DMS 273 (cell line): ENCODE data around the gene ELOVL7.
"Not testable (repeated sequence)": the region's sequence is repeated elsewhere in the genome, so short reads cannot be mapped to it uniquely, and the experiment has no call there.

Experiments
- DNase-seq: peaks from one replicate; lab custom pipeline; 2025; ENCODE audit not compliant: unreplicated experiment; lab: John Stamatoyannopoulos, UW

Gene ELOVL7

DNA sequence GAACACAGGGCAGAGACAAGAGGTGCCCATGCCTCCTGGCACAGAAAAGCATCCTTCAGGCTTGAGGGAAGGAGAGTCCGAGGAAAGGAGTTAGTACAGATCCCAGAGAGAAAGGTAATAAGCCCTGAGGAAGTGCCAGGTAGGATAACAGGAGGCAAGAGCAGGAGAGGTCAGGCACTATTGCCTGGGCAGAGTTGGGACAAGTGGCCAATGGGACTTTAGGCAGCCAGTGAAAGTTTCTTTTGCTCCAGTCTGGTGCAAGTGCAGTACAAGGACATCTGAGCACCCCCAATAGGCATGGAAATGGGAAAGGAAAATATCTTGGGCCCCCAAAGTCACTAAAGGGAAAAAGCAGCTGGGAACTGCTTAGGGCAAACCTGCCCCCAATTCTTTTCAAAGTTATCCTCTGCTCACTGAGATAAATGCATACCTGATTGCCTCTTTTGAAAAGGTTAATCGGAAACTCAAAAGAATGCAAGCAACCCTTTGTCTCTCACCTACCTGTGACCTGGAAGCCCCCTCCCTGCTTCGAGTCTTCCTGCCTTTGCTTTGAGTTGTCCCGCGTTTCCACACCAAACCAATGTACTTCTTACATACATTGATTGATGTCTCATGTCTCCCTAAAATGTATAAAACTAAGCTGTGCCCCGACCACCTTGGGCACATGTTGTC is 46.5 kb downstream of the ELOVL7 start:
- no peak for DNase-seq

DNA sequence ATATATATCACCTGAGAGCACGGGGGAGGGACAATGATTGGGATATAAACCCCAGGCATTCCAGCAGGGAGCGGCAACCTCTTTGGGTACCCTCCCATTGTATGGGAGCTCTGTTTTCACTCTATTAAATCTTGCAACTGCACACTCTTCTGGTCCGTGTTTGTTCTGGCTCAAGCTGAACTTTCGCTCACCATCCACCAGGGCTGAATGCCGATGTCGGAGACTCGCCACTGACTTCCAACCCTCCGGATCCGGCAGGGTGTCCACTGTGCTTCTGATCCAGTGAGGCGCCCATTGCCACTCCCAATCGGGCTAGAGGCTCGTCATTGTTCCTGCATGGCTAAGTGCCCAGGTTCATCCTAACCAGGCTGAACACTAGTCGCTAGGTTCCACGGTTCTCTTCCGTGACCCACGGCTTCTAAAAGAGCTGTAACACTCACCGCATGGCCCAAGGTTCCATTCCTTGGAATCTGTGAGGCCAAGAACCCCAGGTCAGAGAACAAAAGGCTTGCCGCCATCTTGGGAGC is 48.6 kb downstream of the ELOVL7 start:
- not testable (repeated sequence) for DNase-seq

DNA sequence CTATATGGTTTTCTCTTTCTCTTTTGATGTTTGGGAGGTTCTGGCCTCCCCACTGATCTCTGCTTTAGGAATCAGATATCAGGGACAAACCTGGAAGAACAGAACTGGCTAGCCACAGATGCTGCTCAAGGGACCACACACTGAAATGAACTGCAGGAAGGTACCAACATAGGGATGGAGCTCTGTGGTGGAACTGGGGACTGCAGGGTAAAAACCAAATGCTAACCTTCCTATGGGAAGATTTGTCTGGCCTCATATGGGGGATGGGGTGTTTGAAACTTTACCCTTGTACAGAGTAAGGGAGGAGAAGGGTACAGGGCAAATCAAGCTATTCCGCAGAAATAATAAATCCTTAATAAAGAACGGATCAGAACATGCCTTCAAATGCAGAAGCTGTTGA is 49.4 kb downstream of the ELOVL7 start:
- peak; percentile 2 for DNase-seq

DNA sequence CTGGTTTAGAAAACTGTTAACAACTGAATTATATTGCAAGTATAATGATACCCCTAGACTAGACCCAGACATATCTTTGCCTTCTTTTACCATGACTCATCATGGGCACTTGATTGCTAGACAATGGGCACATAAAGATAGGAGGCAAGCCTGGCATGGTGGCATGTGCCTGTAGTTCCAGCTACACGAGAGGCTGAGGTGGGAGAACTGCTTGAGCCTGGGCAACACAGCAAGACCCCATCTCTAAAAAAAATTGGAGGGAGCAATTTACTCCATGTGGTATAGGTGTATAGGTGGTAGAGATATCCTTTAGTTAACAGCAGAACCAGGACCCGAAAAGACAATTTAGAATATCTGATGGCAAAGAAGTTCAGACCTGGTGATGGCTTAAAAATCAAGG is 51.6 kb downstream of the ELOVL7 start:
- DNase-seq, result no peak

DNA sequence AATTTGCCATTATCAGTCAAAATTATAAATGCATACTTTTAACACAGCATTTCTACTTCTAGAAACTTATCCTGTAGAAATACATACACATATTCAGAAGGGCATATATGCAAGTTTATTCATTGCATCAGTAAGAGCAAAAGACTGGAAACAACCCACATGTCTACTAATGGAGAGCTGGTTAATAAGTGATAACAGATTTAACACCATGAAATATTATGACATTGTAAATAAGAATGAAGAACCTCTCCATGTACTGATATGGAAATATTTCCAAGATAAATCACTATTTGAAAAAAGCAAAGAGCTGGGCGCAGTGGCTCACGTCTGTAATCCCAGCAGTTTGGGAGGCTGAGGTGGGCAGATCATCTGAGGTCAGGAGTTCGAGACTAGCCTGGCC is 54.5 kb downstream of the ELOVL7 start:
- no peak for DNase-seq

DNA sequence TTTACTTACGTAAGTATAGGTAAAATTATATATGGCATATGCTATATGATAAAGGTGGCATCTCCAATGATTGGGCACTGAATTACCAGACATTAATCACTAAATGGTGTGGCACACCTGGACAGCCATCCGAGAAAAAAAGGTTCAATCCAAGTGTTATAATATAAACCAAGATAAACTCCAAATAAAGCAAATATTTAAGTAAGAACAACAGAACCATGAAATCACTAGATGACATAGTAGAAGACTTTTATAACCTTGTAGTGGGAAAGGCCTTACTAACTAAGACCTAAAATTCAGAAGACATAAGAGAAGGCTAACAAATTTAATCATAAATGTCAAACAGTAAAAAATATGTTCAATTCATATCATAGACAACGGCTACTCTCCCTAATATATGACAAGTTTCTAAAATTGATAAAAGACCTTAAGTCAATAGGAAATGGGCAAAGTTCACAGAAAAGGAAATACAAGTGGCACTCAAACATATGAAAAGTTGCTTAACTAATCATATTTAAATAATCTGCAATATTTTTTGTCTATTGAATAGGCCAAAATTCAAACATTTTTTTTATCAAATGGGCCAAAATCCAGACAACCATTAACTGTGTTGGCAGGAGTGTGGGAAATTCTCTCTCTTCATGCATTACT is 55.1 kb downstream of the ELOVL7 start:
- DNase-seq, result no peak

DNA sequence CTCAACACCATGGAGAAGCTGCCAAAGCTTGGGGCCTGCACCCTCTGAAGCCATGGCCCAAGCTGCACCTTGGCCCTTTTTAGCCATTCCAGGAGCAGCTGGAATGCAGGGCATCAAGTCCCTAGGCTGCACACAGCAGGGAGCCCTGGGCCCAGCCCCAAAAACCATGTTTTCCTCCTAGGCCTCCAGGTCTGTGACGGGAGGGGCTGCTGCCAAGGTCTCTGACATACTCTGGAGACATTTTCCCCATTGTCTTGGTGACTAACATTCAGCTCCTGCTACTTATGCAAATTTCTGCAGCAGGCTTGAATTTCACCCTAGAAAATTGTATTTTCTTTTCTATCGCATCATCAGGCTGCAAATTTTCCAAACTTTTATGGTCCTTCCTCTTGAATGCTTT is 64.6 kb downstream of the ELOVL7 start:
- no peak for DNase-seq

DNA sequence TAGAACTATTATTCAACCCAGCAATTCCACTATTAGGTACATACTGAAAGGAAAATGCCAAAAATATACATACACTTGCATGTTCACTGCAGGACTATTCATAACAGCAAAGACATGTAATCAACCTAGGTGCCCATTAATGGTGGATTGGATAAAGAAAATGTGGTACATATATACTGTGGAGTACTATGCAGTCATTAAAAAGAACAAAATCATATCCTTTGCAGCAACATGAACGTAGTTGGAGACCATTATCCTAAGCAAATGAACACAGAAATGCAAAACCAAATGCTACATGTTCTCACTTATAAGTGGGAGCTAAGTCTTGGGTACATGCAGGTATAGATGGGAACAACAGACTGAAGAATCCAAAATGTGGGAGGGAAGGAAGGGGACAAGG is 67.7 kb downstream of the ELOVL7 start:
- no peak for DNase-seq

DNA sequence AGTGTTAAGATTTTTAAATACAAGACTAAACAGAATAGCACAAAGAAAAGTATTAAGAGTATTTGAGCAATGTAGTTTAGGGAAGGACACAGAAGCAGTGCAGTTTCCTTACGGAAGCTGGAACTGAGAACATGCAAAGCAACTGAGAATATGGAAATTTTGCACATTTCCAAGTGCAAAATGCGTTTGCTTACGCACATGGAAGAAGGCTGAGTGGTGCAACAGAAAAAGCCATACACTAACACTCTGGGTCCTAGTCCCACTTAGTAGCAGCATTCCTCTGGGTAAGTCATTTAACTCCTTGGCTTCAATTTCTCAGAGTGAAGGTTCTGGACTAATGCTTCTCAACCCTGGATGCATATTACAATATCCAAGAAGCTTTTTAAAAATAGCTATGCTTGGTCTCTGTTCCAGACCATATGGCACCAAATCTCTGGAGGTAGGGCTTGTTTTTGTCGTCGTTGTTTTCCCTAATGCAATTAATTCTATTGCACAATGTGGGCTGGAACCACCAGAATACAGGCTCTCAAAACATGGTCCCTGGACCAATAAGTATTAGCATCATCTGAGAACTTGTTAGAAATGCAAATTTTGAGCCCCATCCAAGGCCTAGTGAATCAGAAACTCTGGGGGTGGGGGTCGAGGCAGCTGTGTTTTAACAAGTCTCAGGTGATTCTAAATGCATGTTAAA is 78.9 kb downstream of the ELOVL7 start:
- DNase-seq, result peak; percentile 24

DNA sequence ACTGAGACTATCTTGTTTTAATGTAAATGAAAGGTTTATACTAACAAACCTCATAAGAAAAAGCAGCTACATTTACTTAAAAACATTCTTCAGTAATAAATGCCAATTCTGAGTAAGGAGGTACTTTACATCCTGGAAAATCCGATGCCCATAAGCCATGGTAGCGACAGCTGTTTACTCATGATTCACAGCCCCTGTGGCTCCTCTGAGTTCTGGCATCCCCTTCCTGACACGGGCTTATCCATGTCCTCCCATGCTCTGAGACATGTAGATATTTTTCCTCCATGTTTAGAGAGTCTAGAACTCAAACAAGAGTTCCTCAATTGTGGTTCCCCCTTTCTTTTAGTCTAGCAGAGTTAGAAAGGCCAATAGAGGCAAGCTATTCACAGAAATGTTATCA is 81.0 kb downstream of the ELOVL7 start:
- peak; percentile 42 for DNase-seq

DNA sequence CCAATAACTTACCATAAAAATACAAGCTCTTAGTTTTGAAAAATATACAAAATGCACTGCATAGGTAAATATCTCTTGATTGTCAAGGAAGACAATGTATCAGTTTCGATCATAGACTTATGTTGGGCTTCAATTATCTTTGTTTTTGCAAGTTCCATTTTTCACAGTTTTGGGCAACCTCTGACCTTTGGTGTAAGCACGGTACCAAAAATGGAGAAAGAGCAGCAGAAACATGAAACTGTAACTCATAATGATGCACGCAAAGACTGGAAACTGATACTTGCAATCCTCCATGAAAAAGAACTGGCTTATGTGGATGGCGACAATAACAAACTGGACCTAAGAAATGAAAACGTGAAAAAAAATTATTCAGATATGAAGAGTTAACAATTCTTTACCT is 89.6 kb downstream of the ELOVL7 start:
- DNase-seq, result no peak

DNA sequence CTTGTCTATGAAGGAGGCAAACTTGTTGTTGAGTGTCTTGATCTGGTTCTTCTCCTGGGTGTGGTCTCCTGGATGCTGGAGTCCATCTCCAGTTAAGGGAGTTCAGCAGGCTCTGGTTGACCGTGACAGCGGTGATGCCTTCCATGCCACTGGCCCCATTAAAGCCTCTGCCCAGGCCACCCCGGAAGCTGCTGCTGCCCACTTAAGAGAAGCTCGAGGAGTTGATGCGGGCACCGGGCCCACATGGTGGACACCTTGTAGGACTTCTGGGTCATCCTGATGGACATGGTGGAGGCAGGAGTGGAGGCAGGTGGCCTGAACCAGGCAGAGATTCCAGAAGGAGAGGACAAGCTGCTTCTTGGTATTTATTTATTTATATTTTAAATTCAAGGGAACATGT is 99.4 kb downstream of the ELOVL7 start:
- no peak for DNase-seq

DNA sequence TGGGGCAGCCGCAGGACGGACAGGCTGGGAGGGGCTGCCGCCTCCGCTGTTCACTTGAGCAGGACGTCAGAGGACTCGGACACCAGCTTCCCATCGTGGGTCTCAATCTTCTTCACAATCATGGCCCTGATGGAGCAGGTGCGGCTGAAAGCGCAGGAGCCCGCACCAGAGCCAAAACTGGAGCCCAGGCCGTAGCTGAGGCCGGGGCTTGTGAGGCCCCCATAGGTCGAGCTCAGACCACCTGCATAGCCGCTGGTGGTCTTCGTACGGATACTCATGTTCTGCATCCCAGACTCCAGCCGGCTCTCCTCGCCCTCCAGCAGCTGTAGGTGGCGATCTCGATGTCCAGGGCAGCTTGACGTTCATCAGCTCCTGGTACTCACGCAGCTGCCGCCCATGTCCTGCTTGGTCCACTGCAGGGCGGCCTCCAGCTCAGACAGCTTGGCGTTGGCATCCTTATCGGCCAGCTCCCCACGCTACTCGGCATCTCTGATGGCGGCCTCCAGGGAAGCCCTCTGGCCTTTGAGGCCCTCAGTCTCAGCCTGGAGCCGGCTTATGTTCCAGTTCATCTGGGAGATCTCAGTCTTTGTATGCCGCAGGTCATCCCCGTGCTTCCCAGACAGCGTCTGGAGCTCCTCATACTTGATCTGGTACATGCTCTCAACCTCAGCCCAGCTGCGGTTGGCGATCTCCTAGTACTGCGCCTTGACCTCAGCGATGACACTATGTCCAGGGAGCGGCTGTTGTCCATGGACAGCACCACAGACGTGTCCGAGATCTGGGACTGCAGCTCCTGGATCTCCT is 100.4 kb downstream of the ELOVL7 start:
- DNase-seq, result no peak

DNA sequence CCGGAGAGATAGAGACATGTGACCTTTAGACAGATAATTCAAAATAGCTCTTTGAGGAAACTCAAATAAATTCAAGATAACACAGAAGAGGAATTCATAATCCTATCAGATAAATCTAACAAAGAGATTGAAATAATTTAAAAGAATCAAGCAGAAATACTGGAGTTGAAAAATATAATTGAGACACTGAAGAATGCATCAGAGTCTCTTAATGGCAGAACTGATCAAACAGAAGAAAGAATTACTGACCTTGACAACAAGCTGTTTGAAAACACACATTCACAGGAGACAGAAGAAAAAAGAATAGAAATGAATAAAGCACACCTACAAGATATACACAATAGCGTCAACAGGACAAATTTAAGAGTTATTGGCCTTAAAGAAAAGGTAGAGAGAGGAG is 103.7 kb downstream of the ELOVL7 start:
- no peak for DNase-seq

DNA sequence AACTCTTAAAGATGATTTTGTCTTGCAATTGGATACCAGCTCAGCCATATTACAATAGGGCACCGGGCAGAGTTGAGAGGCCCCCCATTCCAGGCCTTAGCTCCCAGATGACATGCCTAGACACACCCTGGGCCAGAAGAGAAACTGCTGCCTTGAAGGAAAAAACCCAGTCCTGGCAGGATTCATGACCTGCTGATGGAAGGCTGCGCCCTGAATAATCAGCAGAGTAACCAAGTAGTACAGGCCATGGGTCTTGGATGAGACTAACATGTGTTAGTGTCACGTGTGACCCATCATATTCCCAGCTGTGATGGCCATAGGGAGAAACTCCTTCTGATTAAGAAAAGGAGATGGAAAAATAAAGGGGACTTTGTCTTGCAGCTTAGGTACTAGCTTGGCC is 105.1 kb downstream of the ELOVL7 start:
- DNase-seq, result no peak

DNA sequence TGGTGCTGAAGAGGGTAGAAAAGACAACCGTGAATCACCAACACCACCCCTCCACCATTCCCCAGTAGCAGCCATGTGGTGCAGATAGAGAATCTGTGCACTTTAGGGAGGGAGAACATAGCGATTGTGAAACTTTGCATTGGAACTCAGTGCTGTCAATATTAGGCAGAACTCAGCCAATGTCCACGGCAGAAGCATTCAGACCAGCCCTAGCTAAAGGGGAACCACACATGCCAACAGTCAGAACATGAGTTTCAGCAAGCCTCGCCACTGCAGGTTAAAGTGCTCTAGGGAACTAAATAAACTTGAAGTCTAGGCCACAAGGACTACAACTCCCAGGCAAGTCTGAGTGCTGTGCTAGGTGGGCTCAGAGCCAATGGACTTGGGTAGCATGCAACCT is 105.6 kb downstream of the ELOVL7 start:
- no peak for DNase-seq

DNA sequence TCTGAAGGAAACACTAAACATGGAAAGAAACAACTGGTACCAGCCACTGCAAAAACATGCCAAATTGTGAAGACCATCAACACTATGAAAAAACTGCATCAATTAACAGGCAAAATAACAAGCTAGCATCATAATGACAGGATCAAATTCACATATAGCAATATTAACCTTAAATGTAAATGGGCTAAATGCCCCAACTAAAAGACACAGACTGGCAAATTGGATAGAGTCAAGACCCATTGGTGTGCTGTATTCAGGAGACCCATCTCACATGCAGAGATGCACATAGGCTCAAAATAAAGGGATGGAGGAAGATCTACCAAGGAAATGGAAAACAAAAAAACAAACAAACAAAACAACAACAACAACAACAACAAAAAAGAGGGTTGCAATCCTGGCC is 113.2 kb downstream of the ELOVL7 start:
- DNase-seq, result not testable (repeated sequence)

DNA sequence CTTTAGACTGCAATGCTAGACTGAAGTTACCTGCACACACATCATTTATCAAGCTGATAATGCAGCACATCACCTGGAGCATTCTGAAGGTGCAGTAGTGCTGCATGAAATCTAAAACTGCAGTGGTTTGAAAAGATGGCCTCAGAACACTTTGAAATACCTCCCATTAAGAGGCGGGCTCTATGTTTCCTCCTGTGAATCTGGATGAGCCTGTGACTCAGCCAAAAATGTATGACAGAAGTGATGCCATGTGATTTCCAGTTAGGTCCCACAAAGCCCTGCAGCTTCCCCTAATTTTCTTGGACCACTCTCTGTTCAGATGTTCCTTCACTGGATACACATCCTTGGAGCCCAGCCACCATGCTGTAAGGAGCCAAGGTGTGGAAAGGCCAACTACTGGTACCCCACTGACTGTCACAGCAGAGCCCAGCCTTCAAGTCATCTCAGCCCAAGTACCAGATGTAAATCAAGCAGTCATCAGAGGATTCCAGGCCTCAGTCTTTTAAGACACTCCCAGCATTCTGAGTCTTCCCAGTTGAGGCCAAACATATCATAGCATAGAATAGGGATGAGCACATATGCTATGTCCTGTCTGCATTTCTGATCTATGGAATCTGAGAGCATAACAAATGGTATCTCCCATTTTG is 116.9 kb downstream of the ELOVL7 start:
- no peak for DNase-seq

DNA sequence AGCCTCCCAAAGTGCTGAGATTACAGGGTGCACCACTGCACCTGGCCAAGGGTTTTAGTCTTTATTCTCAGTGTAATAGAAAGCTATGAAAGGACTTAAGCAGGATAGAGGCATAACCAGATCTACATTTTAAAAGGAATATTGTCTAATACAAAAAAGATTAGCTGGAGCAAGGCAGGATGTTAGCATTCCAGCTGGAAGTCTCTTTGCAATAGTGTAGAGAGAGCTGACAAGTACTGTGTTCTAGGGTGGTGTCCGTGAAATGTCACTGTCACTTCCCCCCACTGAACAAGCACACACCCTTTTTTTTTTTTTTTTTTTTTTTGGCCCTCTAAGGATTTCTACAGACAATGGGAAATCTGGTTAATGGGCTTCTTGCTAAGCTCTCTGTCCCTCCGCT is 119.9 kb downstream of the ELOVL7 start:
- no peak for DNase-seq

DNA sequence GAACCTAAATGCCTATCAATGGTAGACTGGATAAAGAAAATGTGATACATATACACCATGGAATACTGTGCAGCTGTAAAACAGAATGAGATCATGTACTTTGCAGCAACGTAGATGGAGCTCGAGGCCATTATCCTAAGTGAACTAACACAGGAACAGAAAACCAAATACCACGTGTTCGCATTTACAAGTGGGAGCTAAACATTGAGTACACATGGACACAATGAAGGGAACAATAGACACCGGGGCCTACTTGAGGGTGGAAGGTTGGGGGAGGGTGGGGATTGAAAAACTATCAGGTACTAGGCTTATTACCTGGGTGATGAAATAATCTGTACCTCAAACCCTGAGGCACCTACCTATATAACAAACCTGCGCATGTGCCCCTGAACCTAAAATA is 121.7 kb downstream of the ELOVL7 start:
- peak; percentile 50 for DNase-seq

DNA sequence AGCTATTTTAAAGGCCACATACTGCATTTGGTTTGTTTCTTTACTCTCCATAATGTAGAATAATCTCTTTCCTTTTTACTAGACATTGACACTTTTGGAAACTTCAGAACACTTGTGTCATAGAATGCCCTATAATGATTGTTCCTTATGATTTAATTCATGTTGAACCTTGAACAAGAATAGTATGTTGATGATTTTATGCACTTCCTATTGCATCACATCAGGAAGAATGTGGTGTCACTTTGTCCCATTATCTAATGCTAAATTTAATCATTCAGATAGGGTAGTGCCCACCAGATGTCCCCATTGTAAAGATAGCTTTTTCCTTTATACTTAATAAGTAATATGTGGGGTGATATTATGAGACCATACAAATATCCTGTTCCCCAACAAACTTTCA is 124.7 kb downstream of the ELOVL7 start:
- no peak for DNase-seq
